Calu3 (cell line): ENCODE measurements around the gene CDR2. TPM values are rescaled to one million over a fixed set of nuclear protein-coding genes. Genes with fewer than 3 reads are reported as not detected.
"Not testable (repeated sequence)": the region's sequence is repeated elsewhere in the genome, so short reads cannot be mapped to it uniquely, and the experiment has no call there.

Experiments used
- BruUV-seq: library from RNA; stranded (reverse); fragments of 400-500 nt; replicated peaks from 2 replicates; lab custom pipeline; 2021; lab: Mats Ljungman, UMichigan
- CTCF ChIA-PET: fragments of 300-600 bp; sonication (Branson Sonifier 250); formaldehyde crosslinking; loops from one replicate; lab custom pipeline; 2022; ENCODE audit warnings: antibody characterized with exemption; lab: Charles Lee
- DNase-seq: peaks from one replicate; pipeline ENCODE4 v3.0.0; 2022
- H3K27ac Mint-ChIP-seq: one replicate; pipeline ENCODE4 v1.8.0; 2022; ENCODE audit warnings: mixed read lengths; ENCODE audit not compliant: unreplicated experiment
- H3K27me3 Mint-ChIP-seq: one replicate; pipeline ENCODE4 v1.8.0; 2022; ENCODE audit warnings: mixed read lengths; ENCODE audit not compliant: unreplicated experiment
- H3K36me3 Mint-ChIP-seq: one replicate; pipeline ENCODE4 v1.8.0; 2022; ENCODE audit warnings: mild to moderate bottlenecking, moderate library complexity, mixed read lengths; ENCODE audit not compliant: insufficient read depth, unreplicated experiment
- H3K4me1 Mint-ChIP-seq: one replicate; pipeline ENCODE4 v1.8.0; 2022; ENCODE audit warnings: mild to moderate bottlenecking, low read depth, mixed read lengths; ENCODE audit not compliant: unreplicated experiment
- H3K4me3 Mint-ChIP-seq: one replicate; pipeline ENCODE4 v1.8.0; 2022; ENCODE audit warnings: mild to moderate bottlenecking, low read depth, moderate library complexity, mixed read lengths; ENCODE audit not compliant: unreplicated experiment
- H3K9me3 Mint-ChIP-seq: one replicate; pipeline ENCODE4 v1.8.0; 2022; ENCODE audit warnings: low read depth, mixed read lengths; ENCODE audit not compliant: unreplicated experiment
- CTCF ChIP-seq: fragments of 200-600 bp; IDR thresholded peaks from one replicate; pipeline ENCODE4 v1.8.0; 2022; ENCODE audit warnings: antibody characterized with exemption; ENCODE audit not compliant: unreplicated experiment
- intact Hi-C: fragments of 100-400 bp; cut with micrococcal nuclease; formaldehyde crosslinking; loops from one replicate; pipeline ENCODE4 v1.10.0; 2022; ENCODE audit not compliant: unreplicated experiment
- total RNA-seq: library from RNA; stranded (reverse); gene quantifications from 2 replicates; pipeline ENCODE4 v1.2.3, GENCODE V29; 2022

CDR2 gene
- total RNA-seq, 1 experiment from 2014 or later, result 78.9 TPM

- TF ChIP-seq CTCF, result no peak
- CTCF ChIA-PET, result no interaction called here
- Mint-ChIP-seq H3K36me3 (peaks cover 36% of the 10 kb centered on the region), H3K27ac (no peak overlapping the region), H3K4me1 (no peaks in the 10 kb centered on the region), H3K9me3 (peaks cover 3% of the 10 kb centered on the region), H3K4me3 (no peak overlapping the region), H3K27me3 (no peaks in the 10 kb centered on the region)
- BruUV-seq, result no TSS peak
- DNase-seq, result no peak
- intact Hi-C loops, result no loop called here
Measured at GRCh38 chr16:22419908-22420307, 45.5 kb upstream of the CDR2 start.

GRCh38 chr16:22418826-22419225 is 44.4 kb upstream of the CDR2 start:
- no peak for TF ChIP-seq CTCF
- Mint-ChIP-seq H3K27me3 (no peaks in the 10 kb centered on the region), H3K36me3 (peaks cover 30% of the 10 kb centered on the region), H3K4me1 (no peaks in the 10 kb centered on the region), H3K4me3 (no peak overlapping the region), H3K9me3 (peaks cover 3% of the 10 kb centered on the region), H3K27ac (no peak overlapping the region)
- CTCF ChIA-PET, result interaction anchor here (0.7 kb wide), 1 partner anchor 21 kb away, joined by 3 read pairs; no protein-coding TSS in a partner anchor
- no peak for DNase-seq
- BruUV-seq, result no TSS peak
- intact Hi-C loops, result no loop called here

GRCh38 chr16:22417798-22418197 is 43.4 kb upstream of the CDR2 start:
- CTCF ChIA-PET, result not testable (repeated sequence)
- peaks cover 20% of the 10 kb centered on the region for H3K36me3 Mint-ChIP-seq

GRCh38 chr16:22417019-22417418 is 42.6 kb upstream of the CDR2 start:
- Mint-ChIP-seq H3K4me1 (no peaks in the 10 kb centered on the region), H3K36me3 (peaks cover 20% of the 10 kb centered on the region), H3K27me3 (no peaks in the 10 kb centered on the region), H3K4me3 (no peak overlapping the region), H3K9me3 (no peaks in the 10 kb centered on the region), H3K27ac (no peak overlapping the region)
- CTCF ChIA-PET, result interaction anchor here (0.6 kb wide), 2 partner anchors 30 to 894 kb away, joined by 3 to 5 read pairs; no protein-coding TSS in a partner anchor
- intact Hi-C loops, result no loop called here
- TF ChIP-seq CTCF, result no peak
- no peak for DNase-seq
- no TSS peak for BruUV-seq

More at GRCh38 chr16:22417798-22418197, 43.4 kb upstream of the CDR2 start:
- BruUV-seq, H3K9me3 Mint-ChIP-seq, intact Hi-C loops, H3K4me1 Mint-ChIP-seq, H3K4me3 Mint-ChIP-seq, DNase-seq, H3K27ac Mint-ChIP-seq, H3K27me3 Mint-ChIP-seq: not testable (repeated sequence)

- Mint-ChIP-seq H3K9me3 (no peaks in the 10 kb centered on the region), H3K4me3 (no peak overlapping the region), H3K4me1 (no peaks in the 10 kb centered on the region), H3K27me3 (no peaks in the 10 kb centered on the region), H3K36me3 (peaks cover 7% of the 10 kb centered on the region), H3K27ac (no peak overlapping the region)
- no peak for DNase-seq
- intact Hi-C loops, result no loop called here
- CTCF ChIA-PET, result no interaction called here
- TF ChIP-seq CTCF, result no peak
- BruUV-seq, result no TSS peak
Measured at GRCh38 chr16:22413819-22414218, 39.4 kb upstream of the CDR2 start.
